Measurements from ENCODE around the gene TRPM3.

Gene TRPM3

GRCh38 chr9:70880535-70880934, 240.9 kb downstream of the TRPM3 start:
- DNase-seq = no peak

- no peak for DNase-seq
Observed at GRCh38 chr9:70878576-70878975, 242.8 kb downstream of the TRPM3 start.

DNA sequence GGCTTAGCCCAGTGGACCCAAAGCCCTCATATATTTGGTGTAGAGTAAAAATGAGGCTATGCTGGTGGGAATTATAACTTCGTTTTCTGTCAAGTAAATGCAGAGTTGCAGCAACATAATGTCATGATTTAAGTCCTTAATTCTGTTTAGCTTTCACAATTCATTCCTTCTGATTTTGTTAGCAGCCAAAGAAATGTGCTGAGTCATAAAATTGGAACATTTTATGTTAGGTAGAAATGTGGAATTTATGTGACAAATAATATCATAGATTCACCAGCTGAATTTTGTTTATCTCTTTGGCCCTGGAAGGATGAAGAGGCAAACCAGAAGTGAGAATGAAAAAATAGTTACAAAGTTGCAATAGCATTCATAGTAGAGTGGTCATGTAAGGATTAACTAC, 247.0 kb downstream of the TRPM3 start:
- no peak for DNase-seq

- DNase-seq = no peak
Observed at GRCh38 chr9:70873506-70873905, 247.9 kb downstream of the TRPM3 start.

DNA sequence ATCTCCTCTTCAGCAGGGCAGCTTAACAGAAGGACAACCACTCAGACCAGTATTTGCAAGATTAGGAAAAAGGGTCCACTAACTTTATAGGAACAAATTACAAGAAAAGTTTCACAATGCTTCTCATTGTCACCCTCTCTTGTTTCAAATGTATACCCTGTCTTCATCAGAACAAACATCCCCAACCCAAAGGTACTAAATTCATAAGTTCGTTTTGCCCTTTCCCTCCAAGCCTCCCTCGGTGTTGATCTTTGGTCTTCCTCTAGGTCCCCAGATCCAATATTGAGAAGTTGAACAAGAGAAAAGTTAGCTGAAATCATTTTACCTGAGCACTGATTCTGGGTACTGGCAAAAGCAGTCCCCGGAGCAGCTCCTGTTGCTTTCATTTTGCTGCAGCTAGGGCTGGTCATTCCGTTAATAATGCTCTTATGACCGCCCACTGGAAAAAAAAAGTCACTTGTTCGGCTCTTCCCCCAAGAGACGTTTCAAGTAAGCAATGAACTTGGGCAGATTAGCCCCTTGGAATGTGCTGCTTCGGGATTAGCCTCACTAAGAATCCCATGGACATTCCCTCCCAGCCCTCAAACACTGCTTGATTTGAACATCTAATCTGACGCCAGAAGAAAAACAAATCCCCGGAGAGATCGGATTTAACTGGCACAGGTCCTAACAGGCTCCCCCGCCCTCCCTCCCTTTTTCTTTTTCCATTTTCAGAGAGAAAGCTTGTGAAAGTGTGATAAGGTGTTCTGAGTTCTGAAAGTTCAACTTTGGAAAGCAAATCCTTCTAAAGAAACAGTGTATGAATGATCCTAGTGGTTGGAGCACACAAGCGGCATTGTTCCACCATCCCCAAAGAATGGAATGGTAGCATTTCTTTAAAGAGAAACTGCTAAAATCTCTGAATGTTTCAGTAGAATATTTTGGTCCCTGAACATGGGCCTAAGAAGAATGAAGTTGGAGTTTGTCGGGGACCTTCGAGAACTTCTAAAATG, 252.5 kb downstream of the TRPM3 start:
- DNase-seq = no peak

GRCh38 chr9:70868041-70868440, 253.4 kb downstream of the TRPM3 start:
- DNase-seq = no peak

DNA sequence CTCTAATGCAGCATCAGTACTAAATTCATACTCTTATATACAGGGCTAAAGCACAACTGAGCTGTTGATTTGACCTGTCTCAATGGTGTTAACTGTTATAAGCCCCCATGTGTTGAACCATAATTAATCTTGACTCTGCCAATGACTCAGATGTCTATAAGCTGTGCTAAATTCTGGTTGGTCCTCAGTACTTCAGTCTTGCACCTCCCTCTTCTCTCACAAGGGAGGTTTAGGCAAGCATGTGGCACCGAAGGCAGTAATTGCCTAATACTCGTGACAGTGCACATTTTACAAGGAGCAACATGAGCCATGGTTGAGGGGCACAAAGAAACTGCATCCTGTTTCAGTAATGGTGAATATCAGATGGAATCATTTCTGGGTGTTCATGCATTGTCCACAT, 255.9 kb downstream of the TRPM3 start:
- DNase-seq = no peak

DNA sequence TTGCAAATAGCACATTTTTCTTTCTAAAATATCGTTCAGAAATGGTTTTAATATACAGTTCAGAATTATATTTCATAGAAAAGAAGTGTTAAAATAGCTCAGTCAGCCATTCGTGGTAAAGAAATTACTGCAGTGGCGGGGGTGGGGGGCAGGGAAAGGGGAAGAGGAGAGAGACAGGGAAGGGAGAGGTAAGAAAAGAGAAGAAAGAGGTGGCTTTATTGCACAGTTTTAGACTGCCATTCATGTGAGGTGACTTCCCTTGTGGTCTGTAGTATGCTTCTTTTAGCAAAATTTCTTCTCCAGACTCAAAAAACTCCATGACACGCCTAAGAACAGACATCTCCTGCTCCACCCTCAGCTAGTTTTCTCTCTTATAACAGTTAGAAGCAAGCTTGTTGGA, 259.6 kb downstream of the TRPM3 start:
- no peak for DNase-seq

DNA sequence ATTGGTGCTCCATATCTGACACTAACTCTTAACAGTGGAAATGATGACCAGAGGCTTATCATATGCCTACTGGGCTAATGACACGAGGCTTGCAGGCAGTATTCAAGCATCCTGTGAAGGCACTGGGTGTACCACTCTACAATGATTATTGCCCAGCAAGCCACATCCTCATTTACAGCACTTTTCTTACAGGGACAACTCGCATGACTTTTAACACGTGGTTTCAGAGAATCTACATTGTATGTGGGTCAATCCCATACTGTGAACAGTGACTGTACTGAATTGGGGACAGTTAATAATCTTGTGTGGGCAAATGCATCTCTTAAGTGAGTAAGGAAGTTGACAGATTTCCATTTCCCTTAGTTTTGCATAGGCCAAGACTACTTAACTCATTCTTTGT, 260.0 kb downstream of the TRPM3 start:
- DNase-seq = no peak

- no peak for DNase-seq
Observed at GRCh38 chr9:70859694-70860093, 261.7 kb downstream of the TRPM3 start.

DNA sequence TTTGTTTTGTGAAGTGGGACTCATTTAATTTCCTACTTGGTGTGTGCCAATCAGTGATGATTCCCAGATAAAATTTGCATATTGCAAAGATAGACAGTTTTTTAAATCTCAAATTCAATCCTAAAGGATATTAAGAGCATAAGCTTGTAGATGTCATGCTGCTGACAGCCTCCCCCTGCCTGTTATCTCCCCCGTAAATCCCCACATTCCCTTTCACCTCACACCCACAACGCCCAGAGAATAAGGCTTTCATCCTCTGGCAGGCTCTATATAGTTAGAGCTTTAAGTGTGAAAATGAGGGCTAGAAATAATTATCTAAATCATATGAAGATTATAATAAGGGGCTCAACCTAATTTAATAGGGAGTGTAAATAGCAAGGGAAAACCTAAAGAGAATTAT, 265.0 kb downstream of the TRPM3 start:
- no peak for DNase-seq

- no peak for DNase-seq
Observed at GRCh38 chr9:70852711-70853240, 268.6 kb downstream of the TRPM3 start.

GRCh38 chr9:70840266-70840665, 281.2 kb downstream of the TRPM3 start:
- no peak for DNase-seq

DNA sequence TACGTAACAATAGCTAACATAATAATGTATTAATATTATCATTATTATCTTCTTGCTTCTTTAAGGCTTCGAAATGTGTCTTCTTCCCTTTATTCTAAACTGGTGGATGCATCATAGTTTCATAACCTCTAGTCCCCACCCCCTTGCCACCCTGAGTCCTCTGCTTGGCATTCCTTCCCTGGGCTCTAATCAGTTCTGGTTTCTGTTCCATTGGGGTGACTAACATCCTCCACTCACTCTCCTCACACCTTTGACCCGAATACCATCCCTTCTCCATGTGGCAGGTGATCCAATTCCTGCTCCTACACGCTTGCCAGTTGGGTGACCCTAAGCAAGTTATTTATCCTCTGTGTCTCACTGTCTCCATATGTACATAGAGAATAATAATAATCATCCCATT, 286.1 kb downstream of the TRPM3 start:
- DNase-seq = no peak

DNA sequence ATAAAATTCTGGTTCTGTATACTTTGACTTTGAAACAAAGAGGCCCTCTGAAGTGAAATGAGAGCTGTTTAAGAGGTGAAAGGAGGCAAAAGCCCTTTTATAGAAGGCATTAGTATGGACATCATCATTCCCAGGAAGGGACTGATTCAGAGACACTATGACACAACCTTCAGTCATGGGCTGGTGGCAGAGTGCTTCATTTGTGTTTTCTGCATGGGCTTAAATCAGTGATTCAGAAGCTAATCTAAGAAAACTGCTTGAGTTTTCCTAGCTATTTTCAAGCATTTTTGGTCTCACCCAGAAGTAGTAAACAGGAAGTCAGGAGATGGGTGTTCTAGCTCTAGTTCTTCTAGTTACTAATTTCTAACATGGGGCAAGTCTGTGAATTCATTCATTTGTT, 288.9 kb downstream of the TRPM3 start:
- no peak for DNase-seq

GRCh38 chr9:70830618-70831017, 290.8 kb downstream of the TRPM3 start:
- DNase-seq = no peak

DNA sequence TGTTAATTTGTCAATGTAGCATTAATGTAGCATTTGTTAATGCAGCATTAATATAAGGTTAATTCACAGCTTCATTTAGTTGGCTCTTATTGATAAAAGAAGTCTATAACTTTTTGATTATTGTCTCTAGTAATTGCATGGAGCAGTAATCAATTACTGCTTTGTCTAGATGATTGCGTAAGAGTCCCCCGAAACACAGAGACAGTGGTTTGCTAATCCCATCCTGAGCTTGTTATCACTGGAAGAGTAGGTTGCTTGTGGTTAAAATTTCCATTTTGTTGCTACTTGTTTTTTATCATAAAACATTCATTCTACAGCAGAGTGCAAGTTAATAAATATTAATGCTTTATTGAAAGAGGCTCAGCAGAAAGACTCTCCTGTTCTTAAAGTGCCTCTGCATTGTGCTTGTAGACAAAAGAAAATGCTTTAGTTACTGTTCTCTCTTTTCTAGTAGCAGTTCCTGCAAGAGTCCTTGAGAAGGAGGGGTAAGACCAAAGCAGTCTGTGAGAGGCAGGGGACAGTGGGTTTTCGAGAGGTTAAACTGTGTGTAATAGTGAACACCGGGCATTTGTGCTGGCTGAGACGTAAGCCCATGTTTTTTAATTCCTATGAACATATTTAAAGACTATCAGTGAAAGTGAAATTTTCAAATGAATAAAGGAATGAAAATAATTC, 291.7 kb downstream of the TRPM3 start:
- no peak for DNase-seq

GRCh38 chr9:70826562-70826961, 294.9 kb downstream of the TRPM3 start:
- DNase-seq = no peak

DNA sequence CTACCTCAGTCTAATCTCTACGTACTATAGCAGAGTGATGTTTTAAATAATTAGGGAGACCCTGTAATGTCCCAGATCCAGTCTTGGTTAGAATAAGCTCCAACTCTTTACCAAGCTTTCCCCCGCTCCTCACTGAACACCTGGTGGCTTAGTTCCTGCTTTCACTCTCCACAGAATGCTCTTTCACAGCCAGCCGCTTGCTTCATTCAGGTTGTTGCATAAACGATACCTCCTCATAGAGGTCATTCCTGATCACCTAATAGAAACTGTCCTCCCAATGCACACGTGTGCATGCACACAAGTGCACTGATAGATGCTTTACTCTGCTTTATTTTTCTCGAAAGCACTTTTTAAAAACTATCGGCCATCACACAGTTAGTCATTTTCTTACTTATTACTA, 298.1 kb downstream of the TRPM3 start:
- no peak for DNase-seq

- no peak for DNase-seq
Observed at GRCh38 chr9:70817311-70817710, 304.1 kb downstream of the TRPM3 start.

GRCh38 chr9:70816891-70817290, 304.5 kb downstream of the TRPM3 start:
- DNase-seq = no peak

DNA sequence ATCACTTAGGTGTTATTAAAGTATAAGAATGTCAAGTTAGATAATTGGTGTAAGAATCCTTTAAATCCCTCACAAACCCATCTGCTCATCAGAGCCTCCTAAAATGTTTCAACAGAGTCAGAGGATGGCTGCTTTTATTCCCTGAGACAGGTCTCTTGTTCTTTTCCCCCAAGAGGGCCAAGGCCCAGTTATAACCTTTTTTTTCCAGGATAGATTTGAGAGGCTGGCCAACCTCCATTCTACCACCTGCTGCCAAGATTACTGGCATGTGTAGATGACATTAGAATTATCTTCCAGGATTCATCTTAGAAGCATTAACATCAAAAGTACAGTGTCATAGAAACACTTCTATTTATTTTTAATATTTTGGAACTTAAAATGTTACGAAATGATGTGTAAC, 305.1 kb downstream of the TRPM3 start:
- DNase-seq = no peak

GRCh38 chr9:70814597-70814996, 306.8 kb downstream of the TRPM3 start:
- DNase-seq = no peak

DNA sequence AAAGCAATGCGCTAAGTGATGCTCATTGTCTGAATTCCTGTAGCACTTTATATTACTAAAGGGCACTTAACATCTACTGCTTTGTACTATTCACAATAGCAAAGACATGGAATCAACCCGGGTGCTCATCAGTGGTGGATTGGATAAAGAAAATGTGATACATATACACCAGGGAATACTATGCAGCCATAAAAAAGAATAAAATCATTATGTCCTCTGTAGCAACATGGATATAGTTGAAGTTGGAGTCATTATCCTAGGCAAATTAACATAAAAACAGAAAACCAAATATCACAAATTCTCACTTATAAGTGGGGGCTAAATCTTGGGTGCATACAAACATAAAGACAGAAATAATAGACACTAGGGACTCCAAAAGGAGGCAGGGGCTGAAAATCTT, 308.3 kb downstream of the TRPM3 start:
- DNase-seq = no peak

Measured in SHP77 treated with DMSO at 0.1 percent for 48 hours (cell line).